COR-L47 (cell line): ENCODE results near the gene FAM83C.
A peak's percentile ranks its signal among the peaks of the same experiment; 100 is the strongest.

ENCODE experiments used
- DNase-seq: peaks from one replicate; lab custom pipeline; 2025; lab: John Stamatoyannopoulos, UW

The FAM83C gene

DNA sequence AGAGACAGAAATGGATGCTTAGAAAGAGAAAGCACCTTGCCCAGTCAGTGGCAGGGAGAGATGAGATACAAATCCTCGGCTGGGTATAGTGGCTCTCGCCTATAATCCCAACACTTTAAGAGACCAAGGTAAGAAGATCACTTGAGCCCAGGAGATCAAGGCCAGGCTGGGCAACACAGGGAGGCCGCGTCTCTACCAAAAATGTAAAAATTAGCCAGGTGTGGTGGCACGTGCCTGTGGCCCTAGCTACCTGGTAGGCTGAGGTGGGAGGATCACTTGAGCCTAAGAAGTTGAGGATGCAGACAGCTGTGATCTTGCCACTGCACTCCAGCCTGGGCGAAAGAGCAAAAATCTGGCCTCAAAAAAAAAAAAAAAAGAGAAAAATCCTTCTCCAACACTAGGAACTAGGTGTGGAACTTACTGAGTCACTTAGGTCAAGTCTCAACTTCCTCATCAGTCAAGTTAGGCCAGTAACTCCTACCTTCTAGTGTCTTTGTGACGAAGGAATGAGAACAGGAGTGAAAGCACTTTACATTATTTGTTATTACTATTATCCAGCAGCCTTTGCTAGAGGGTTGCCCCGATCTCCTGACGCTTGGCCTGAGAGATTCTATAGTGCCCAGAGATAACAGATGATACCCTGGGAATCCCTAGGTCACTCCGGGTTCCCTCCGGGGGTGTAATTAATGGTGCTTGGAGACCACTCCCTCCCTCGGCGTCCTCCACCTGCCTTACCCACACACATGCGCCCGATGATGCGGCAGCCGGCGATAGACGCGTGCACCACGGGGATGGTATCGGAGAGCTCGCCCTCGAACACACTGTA lies 8.6 kb downstream of the FAM83C start:
- DNase-seq, result no peak

DNA sequence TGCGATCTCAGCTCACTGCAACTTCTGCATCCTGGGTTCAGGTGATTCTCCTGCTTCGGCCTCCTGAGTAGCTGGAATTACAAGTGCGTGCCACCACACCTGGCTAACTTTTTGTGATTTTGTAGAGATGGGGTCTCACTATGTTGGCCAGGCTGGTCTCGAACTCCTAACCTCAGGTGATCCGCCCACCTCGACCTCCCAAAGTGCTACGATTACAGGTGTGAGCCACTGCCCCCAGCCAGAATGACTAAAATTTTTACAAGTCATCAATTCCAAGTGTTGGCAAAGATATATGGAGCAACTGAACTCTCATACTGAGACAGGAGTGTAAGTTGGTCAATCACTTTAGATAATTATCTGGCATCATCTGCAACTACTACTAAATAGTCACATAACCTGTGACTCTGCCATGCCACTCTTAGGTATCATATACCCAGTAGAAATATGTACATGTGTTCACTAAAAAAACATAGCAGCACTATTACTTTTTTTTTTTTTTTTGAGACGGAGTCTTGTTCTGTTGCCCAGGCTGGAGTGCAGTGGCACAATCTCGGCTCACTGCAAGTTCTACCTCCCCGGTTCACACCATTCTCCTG lies 10.6 kb downstream of the FAM83C start:
- DNase-seq, result no peak

GRCh38 chr20:35280523-35280922 lies 11.7 kb downstream of the FAM83C start:
- no peak for DNase-seq

DNA sequence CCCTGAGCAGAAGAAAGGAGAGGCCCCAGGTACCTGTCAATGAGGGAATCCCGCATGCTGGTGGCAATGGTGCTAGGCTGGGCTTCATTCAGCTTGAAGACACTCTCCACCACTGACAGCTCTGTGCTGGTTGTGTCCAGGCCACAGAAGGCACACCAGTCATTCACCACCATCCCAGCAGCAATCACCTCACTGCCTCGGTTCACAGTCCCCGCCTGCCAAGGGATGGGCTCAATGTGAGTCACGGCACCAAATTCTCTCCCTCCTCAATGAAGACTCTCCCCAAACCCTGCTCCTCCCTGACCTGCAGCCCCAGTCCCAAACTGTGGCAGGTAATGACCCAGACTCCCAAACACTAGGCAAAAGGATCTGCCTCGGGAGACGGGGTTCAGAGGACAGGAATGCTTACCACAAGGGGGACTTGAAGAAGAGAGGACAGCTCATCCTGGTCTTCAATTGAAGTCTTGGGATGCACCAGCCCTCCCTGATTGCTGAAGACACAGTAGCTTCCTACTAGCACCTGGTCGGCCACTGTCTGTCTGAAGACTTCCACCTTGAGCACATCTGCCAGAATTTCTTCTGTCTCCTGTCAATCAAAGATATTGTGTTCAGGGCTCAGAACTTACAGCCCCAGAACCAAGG lies 12.6 kb downstream of the FAM83C start:
- no peak for DNase-seq

- DNase-seq, result no peak
These were observed 13.2 kb downstream of the FAM83C start for GRCh38 chr20:35279040-35279439.

- peak; percentile 82 for DNase-seq
These were observed 14.5 kb downstream of the FAM83C start, which contains the start of gene MMP24OS for GRCh38 chr20:35277531-35278395. TSS of gene MMP24OS (minus strand) at chr20:35278122. CDS start at chr20:35277929, 193 bp downstream.

DNA sequence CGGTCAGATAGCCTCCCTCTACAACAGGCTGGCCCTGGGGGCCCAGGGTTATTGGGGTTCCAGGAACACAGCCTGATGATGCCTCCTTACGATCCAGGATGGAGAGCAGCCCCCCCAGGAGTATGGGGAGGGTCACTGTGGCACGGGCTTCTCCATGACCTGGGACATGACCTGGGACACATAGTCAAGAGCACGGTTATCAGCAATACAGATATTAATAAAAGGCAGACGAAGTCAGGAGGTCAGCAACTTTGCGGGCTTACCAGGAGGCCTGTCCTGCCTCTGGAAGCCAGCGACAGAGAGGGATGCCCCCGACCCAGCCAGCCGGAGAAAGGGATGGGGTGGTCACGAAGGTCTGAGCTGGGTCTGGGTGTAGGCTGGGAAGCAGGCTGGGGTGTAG lies 15.1 kb downstream of the FAM83C start:
- DNase-seq, result no peak

GRCh38 chr20:35276408-35276807 lies 15.8 kb downstream of the FAM83C start:
- DNase-seq, result no peak

- DNase-seq, result no peak
These were observed 16.4 kb downstream of the FAM83C start for GRCh38 chr20:35275741-35276251.

DNA sequence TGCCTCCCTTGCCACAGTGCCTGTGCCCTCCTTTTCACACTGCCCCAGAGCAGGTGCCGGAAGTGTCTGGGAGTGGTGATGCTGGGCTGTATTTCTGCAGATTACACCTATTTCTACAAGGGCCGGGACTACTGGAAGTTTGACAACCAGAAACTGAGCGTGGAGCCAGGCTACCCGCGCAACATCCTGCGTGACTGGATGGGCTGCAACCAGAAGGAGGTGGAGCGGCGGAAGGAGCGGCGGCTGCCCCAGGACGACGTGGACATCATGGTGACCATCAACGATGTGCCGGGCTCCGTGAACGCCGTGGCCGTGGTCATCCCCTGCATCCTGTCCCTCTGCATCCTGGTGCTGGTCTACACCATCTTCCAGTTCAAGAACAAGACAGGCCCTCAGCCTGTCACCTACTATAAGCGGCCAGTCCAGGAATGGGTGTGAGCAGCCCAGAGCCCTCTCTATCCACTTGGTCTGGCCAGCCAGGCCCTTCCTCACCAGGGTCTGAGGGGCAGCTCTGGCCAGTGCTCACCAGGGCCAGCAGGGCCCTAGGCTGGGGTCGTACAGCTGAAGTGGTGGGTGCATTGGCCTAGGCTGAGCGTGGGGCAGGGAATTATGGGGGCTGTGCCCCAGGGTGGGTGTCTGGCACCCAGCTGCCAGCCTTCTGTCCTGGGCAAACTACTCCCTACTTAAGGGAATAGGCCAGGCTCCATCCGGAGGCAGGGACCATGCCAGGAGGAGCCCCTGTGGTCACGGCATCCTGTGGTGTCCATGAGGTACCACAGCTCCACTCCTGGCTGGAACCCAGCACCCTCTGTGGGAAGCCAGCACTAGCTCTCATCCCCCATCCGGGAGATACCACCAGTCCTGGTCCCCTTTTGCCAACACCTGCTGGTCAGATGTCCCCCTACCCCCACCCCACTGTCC lies 17.8 kb downstream of the FAM83C start:
- peak; percentile 10 for DNase-seq

- no peak for DNase-seq
These were observed 18.6 kb downstream of the FAM83C start for GRCh38 chr20:35273449-35274171.

DNA sequence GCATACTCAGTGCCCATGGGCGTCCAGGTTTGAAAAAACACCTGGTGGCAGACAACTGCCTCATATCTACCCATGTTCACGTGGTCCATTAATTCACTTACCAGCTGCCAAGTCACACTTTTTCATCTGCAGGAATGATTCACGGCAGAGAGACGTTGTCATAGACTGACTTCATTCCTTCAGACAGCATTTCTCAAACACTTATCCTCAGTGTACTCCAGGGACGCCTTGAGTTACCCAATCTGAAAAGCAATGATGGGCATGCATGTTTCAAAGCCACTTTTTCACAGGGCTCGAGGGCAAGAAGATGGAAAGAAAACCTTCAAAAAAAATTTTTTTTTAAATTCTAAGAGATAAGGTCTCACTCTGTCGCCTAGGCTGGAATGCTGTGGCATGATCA lies 20.3 kb downstream of the FAM83C start:
- DNase-seq, result no peak

GRCh38 chr20:35271073-35271882 lies 20.9 kb downstream of the FAM83C start:
- DNase-seq, result no peak

GRCh38 chr20:35270021-35270902 lies 22.0 kb downstream of the FAM83C start:
- no peak for DNase-seq

DNA sequence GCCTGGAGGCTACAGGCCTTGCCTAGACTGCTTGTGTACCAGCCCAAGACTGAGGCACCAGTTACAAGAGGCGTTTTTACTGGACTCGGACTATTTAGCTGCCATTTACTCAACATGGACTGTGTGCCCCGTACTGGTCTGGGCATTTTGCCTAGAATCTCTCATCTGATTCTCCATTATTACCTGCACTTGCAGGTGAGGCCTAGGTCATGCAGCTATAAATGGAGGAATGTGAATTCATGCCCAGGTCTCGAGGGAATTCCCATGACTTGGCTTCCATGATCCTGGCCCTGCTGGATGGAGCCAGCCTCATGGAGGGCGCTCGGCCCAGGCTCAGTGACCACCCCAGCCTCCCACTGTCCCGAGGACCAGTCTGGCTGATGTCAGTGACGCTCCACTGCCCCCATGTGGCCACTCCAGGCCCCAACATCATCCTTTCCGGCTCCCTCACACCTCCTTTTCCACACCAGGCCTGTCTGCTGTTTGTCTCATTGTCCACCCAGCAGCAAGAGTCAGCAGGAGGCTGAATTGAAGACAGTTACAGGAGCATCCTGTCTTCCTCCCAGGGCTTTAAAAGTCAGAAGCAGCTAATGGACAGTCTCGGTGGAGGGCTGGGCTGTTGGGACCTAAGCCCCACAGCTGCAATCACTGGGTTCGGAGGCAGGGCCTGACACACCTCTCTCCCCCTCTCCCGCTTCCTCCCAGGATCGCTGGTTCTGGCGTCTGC lies 23.0 kb downstream of the FAM83C start:
- peak; percentile 25 for DNase-seq

- DNase-seq, result no peak
These were observed 25.1 kb downstream of the FAM83C start for GRCh38 chr20:35267092-35267491.

- no peak for DNase-seq
These were observed 27.5 kb downstream of the FAM83C start for GRCh38 chr20:35264755-35265154.
